DMS153 (cell line): Measurements from ENCODE around the gene ZNF816.
"Not testable (repeated sequence)": the region's sequence is repeated elsewhere in the genome, so short reads cannot be mapped to it uniquely, and the experiment has no call there.

Experiments
- DNase-seq: peaks from one replicate; lab custom pipeline; 2025; lab: John Stamatoyannopoulos, UW

ZNF816 gene

DNA sequence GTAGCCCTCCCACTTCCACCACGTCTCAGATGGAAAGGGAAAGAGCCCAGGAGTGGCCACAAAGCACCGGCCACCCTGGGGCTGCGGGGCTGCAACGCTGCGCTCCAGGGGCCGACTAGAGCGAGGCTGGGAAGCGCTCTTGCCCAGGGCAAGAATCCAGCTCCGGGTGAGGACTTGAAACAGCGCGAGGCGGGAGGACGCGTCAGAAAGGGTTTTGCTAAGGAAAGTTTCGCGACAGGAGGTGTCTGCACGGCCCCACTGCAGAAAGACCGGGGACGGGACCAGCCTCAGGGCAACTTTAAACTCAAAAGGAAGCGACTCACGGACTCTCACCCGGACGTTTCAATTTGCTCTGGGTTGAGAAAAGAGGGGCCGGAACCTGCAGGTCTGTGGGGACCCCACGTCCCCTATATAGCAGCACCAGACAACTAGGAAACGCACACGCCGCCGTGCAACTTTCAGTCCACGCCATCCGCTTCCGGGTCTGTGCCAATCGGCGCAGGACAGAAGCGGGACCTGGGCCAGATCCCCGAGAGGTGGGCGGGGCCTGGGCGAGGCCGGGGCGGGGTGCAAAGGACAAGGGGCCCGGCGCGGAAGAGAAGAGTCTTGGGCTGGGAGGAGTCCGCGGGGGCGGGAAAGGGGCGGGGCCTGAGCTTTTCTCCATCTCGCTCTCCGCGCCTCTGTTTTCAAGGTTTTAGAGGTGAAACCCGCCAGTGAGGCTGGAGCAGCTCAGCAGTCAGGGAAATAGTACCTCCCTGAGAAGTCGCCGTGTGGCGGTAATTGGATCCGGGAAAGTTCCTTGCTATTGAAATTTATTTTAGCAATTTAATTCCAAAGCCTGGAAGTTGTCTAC, at the start of gene ZNF816:
Gene ZNF816, minus strand, starts transcription at position 488 of the 853 bp plus-strand sequence. CDS start 6,792 bp downstream, outside the sequence.
- peak; percentile 93 for DNase-seq

- DNase-seq = no peak
Measured at GRCh38 chr19:53012006-53012405, 49.3 kb upstream of the ZNF816 start.

GRCh38 chr19:53010494-53010893, 47.8 kb upstream of the ZNF816 start:
- no peak for DNase-seq

- DNase-seq = no peak
Measured at GRCh38 chr19:53008061-53008778, 45.5 kb upstream of the ZNF816 start.

DNA sequence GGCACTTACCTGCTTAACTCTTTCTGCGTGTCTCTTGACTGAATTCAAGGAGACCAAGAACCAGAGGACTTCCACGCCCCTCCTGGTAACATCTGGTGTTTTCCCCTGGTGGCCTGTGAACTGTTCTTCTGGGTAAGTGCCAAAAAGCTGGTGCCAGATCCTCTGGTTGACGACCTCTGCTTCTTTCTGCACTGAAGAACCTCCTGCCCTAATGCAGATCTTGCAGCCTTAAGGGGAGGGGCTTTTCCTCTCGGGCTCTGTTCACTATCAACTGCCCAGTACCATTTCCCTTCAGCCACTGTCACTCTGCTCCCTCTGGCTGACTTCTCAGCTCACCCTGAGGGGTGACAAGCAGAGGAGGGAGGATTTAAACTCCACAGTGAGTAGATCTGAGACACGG, 44.9 kb upstream of the ZNF816 start:
- no peak for DNase-seq

DNA sequence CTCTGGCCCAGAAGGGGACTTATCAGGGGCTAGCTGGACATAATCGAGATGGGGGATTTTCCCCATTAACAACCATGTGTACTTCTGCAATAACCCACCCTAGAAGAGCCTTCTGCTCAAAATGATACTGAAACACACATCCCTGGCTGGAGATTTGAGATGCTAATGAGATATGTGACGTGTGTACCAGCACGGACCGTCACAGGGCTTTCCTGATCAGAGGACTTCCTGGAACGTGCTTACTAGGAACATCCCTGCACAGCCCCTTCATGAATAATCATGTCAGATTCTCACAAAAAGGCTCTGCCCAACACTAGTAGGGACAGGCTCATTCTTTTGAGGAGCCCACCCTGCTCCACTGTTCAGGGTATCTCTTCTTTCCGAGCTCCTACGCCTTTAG, 44.5 kb upstream of the ZNF816 start:
- no peak for DNase-seq

DNA sequence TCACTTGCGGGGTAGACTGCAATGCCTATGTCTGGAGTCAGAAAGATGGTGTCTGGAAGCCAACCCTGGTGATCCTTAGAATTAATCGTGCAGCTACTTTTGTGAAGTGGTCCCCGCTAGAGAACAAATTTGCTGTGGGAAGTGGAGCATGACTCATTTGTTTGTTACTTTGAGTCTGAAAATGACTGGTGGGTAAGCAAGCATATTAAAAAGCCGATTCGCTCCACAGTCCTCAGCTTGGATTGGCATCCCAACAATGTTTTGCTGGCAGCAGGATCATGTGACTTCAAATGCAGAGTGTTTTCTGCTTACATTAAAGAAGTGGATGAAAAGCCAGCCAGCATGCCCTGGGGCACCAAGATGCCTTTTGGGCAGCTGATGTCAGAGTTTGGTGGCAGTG, 41.6 kb upstream of the ZNF816 start:
- DNase-seq = no peak

DNA sequence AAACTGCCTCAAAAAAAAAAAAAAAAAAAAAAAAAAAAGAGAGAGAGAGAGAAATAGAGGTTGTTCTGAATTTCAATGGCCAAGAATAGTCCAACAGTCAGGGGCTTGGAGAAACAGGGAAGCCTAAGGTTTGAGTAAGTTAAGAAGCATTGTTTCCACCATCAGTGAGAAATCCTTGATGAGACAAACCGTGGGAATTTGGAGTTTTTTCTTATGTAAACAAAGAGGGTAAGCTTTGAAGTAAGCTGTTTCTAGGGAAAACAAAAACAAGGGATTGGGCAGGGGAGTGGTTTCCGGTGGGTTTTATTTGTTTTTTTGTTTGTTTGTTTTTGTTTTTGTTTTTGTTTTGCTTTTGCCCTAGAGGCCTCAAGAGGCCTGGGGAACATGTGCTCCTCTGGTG, 39.8 kb upstream of the ZNF816 start:
- DNase-seq = no peak

DNA sequence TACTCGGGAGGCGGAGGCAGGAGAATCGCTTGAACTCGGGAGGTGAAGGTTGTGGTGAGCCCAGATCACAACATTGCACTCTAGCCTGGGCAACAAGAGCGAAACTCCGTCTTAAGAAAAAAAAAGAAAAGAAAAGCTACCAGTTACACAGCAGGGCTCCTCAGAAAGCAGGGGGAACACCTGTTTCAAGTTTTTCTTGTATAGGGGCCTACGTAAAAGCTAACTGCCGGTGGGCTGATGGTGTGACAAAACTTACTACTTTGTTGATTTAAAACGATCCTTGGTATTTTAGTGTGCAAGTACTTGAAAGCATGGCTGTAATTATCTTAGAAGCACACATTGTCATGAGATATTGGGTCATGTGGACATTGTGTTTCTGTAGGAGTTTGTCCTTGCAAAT, 35.3 kb upstream of the ZNF816 start:
- DNase-seq = no peak

DNA sequence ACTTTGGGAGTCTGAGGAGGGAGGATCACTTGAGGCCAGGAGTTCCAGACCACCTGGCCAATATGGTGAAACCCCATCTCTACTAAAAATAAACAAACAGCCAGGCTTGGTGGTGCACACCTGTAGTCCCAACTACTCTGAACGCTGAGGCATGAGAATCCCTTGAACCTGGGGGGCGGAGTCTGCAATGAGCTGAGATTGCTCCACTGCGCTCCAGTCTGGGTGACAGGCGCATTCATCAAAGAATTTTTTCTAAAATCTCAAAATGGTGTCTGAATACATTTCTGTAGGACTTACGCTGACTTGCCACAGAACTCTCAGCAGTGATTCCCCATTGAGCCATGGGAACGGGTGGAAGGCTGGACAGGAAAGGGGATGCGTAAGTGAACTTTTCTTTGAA, 33.0 kb upstream of the ZNF816 start:
- no peak for DNase-seq

GRCh38 chr19:52993342-52994178, 30.9 kb upstream of the ZNF816 start:
- DNase-seq = no peak

DNA sequence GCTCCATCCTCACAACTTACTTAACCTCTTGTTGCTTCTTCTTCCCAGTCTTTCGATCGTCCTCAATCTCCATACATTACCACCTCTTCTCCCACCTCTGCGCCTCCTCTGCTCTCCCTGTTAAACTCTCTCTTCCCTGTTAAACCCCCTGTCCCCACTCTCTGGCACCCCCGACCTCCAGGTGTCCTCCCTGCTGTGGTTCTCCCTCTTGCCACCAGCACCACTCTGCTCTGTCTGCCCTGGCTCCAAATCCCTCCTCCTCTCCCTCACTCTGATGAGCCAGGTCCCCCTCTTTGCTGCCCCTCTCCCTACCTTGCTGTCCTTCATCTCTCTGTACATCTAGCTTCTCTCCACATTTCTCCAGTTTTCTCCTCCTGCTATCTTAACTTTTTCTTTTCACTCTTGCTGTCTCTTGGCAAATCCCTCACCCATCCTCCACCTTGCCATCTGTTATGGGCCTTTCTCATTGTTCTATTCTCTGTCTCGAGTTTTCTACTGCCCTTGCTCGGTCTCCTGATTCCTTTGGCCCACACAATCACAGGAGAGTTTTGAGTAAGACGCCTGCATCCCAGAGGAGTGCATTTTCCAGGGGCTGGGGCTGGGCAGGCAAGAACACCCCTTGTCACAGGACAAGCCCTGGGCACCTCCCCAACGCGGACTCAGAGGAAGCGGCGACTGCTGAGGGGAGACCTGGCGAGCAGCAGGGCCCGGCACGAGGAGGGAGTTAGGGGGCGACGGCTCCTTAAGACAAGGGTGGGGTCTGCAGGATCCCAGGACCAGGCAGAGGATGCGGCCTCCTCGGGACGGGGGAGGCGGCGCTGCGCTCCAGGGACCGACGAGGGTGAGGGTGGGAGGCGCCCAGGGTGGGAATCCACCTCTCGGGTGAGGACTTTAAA, 29.7 kb upstream of the ZNF816 start:
- DNase-seq = no peak

DNA sequence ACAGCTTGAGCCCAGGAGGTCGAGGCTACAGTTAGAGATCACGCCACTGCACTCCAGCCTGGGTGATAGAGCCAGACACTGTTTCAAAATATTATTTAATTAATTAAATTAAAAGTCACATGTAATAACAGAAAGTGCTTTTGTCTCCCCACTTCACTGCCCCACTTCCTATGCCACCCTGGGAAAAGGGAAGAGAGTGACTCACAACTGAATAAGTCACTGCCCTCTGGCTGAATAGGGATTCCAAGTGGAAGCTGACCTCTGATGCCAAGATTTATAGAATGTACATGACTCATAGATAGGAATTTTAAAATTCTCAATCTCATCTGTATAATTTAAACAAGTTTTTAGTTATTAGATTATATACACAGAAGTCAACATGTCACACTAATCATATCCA, 28.8 kb upstream of the ZNF816 start:
- DNase-seq = no peak

DNA sequence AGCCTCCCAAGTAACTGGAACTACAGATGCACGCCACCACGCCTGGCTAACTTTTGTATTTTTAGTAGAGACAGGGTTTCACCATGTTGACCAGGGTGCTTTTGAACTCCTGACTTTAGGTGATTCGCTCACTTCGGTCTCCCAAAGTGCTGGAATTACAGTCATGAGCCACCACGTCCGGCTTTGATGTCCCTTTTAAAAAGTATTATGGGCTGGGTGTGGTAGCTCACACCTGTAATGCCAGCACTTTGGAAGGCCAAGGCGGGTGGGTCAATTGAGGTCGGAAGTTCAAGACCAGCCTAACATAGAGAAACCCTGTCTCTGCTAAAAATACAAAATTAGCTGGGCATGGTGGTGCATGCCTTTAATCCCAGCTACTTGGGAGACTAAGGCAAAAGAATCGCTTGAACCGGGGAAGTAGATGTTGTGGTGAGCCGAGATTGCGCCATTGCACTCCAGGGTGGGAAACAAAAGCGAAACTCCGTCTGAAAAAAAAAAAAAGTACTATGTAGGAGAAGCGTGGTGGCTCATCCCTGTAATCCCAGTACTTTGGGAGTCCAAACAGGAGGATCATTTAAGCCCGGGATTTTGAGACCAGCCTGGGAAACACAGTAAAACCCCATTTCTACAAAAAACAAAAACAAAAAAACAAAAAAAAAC, 28.2 kb upstream of the ZNF816 start:
- DNase-seq = no peak

- no peak for DNase-seq
Measured at GRCh38 chr19:52988506-52988905, 25.8 kb upstream of the ZNF816 start.

DNA sequence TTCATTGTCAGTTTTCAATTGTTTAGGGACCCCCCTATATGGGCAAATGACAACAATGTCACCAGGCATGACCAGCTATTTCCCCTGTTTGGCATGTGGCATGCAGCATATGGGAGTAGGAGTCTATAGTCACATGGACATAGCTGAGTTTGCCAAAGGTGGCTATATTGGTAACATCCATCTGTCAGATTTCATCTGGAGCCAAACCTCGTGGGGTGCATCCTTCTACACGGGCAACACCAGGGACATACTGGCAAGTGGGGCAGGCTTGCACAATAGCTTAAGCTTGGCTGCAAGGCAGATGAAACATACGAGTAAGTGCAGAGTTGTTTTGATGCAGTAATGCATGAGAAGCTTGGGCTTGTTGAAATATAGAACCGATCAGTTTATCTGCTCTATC, 24.5 kb upstream of the ZNF816 start:
- DNase-seq = no peak

DNA sequence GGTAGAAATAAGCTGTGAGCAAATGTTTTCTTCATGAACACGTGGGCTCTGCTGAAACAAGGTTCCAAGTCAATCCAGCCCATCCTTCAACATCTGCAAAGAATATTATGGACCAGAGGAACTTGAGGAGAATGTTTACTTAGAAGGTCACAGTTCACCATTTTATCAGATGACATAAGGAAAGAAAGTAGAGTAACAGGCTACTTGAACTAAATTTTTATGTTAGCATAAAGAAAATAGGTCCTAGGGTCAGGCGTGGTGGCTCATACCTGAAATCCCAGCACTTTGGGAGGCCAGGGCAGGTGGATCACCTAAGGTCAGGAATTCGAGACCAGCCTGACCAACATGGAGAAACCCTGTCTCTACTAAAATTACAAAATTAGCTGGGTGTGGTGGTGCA, 20.5 kb upstream of the ZNF816 start:
- DNase-seq = not testable (repeated sequence)

- DNase-seq = no peak
Measured at GRCh38 chr19:52981329-52981728, 18.6 kb upstream of the ZNF816 start.

- DNase-seq = no peak
Measured at GRCh38 chr19:52967772-52968171, 5.1 kb upstream of the ZNF816 start.

GRCh38 chr19:52963247-52963618, 552 bp upstream of the ZNF816 start:
- DNase-seq = peak; percentile 40

- no peak for DNase-seq
Measured at GRCh38 chr19:52961981-52962380, 700 bp downstream of the ZNF816 start.
